Neuron (in vitro differentiated cells): Measurements from ENCODE around the gene IQSEC1.
"Not testable (repeated sequence)": the region's sequence is repeated elsewhere in the genome, so short reads cannot be mapped to it uniquely, and the experiment has no call there.

ENCODE experiments used
- H2AFZ ChIP-seq: one replicate; pipeline ENCODE4 v1.6.1; 2013; ENCODE audit warnings: low read depth, mild to moderate bottlenecking, inconsistent platforms, low read length, moderate library complexity
- H3K27me3 ChIP-seq: one replicate; pipeline ENCODE4 v1.6.1; 2013; ENCODE audit warnings: low read length; ENCODE audit not compliant: insufficient read depth
- H3K36me3 ChIP-seq: one replicate; pipeline ENCODE4 v1.6.1; 2013; ENCODE audit warnings: low read length; ENCODE audit not compliant: insufficient read depth
- H3K4me1 ChIP-seq: one replicate; pipeline ENCODE4 v1.6.1; 2013; ENCODE audit warnings: low read length; ENCODE audit not compliant: insufficient read depth
- H3K4me3 ChIP-seq: 2 replicates; pipeline ENCODE4 v1.5.1; 2013; ENCODE audit warnings: mild to moderate bottlenecking, low read length, moderate library complexity
- H3K9me3 ChIP-seq: one replicate; pipeline ENCODE4 v1.6.1; 2013; ENCODE audit warnings: low read length

The IQSEC1 gene

DNA sequence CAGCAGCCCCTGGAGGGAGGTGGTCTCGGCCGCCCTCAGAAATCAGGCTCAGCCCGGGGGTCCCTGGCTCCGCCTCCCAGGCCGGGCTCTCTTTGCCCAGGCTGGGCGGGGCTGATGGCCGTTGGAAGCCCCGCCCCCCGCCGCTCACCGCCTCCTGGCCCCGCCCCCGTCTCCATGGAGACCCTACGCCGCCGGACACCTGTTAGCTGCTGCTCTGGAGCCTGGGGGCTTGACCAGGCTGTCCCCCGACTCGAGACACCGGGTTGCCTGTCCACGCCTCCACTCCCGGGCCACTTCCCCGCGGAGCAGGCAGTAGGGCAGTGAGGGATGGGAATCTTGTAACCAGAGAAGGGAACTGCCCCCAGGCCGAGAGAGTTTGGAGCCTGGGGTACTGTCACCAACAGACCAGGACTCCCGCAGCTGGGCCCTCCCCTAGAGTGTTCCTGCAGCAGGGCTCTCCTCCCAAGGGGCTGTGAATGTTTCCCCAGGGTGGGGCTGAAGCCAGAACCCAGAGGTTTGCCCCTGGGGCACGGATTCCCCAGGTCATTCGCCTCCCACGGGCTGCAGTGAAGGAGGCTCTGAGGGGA, 204.1 kb downstream of the IQSEC1 start:
- H3K27me3 ChIP-seq, result peaks cover 11% of the 10 kb centered on the region

DNA sequence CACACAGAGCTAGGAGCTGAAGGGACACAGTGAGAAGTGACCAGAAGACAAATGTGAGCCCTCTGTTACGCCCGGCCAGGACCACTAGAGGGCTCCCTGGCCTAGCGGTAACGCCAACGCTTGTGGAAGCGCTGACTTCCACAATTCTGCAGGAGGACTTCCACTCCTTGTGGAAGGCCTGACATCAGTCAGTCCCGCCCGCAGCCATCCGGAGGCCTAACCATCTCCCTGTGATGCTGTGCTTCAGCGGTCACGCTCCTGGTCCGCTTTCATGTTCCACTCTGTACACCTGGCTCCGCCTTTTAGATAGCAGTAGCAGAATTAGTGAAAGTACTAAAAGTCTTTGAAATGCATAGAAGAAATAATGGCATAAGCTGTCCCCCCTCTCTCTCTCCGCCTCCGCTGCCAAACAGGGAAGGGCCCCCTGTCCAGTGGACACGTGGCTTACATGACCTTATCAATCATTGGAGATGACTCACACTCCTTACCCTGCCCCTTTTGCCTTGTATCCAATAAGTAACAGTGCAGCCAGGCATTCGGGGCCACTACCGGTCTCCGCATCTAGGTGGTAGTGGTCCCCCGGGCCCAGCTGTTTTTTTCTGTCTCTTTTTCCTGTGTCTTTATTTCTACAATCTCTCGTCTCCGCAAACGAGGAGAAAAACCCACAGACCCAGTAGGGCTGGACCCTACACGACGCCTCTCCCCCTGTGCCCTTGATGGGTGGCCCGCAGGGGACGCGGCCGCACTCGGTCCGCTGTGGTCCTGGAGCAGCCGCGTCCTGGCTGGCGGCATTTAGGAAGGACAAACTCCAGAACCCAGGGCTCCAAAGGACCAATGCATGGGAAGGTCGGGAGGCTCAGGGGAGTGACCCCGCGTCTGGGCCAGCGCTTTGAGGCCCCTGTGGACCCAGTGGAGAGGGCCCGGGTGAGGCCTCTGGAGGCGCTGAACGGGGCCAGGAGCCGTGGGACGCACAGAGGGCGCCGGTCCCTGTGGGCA, 204.9 kb downstream of the IQSEC1 start:
- H3K4me1 ChIP-seq, result peaks cover 15% of the 10 kb centered on the region
- H2AFZ ChIP-seq, result peak overlapping the region; percentile 62
- H3K4me3 ChIP-seq, result peak overlapping the region; percentile 52
- H3K36me3 ChIP-seq, result no peaks in the 10 kb centered on the region
- peaks cover 5% of the 10 kb centered on the region for H3K9me3 ChIP-seq
- H3K27me3 ChIP-seq, result peaks cover 11% of the 10 kb centered on the region

More for the DNA sequence above, 204.1 kb downstream of the IQSEC1 start:
- Histone ChIP-seq H2AFZ (peak overlapping the region; percentile 62), H3K4me1 (peaks cover 15% of the 10 kb centered on the region), H3K36me3 (no peaks in the 10 kb centered on the region), H3K9me3 (peaks cover 5% of the 10 kb centered on the region), H3K4me3 (peak overlapping the region; percentile 52)

DNA sequence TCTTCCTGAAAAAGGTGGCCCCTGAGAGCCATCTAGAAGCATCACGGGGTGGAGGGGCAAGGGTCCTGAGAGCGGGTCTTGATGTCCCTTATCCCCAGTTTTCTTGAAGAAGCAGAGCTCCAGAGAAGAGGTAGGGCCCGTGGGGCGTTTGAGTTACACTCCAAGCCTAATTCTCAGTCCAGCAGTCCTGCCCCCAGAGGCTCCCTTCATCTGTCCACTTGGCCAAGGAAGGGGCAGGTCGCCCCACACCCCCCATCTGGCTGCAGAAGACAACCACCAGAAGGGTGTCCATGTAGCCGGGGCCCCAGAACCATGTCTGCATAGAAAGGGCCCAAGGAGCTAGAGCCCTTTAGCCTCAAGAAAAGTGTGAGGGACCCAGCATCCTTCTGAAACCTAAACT, 206.4 kb downstream of the IQSEC1 start:
- Histone ChIP-seq H2AFZ (no peak overlapping the region), H3K4me1 (peaks cover 15% of the 10 kb centered on the region), H3K36me3 (no peaks in the 10 kb centered on the region), H3K27me3 (peaks cover 12% of the 10 kb centered on the region), H3K9me3 (peaks cover 5% of the 10 kb centered on the region), H3K4me3 (no peak overlapping the region)

DNA sequence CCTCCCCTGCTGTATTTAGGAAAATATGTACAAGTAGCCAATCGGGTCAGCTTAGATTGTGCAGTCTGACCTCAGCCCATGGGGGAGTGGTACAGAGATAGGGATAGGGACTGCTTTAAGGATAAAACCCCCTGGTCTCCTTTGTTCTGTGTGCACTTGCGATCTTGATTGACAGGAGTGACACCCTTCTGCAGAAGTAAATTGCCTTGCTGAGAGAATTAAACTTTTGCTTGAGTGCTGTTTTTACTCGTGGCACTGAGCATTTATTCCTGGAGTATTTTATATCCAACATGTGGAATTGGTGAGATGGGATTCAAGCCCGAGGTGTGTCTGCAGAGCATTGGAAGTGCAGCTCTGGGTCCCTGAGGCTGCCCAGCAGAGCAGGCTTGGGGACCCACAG, 208.0 kb downstream of the IQSEC1 start:
- no peak overlapping the region for H2AFZ ChIP-seq
- H3K9me3 ChIP-seq, result peaks cover 5% of the 10 kb centered on the region
- peaks cover 13% of the 10 kb centered on the region for H3K27me3 ChIP-seq
- no peak overlapping the region for H3K4me3 ChIP-seq
- peaks cover 15% of the 10 kb centered on the region for H3K4me1 ChIP-seq
- no peaks in the 10 kb centered on the region for H3K36me3 ChIP-seq

DNA sequence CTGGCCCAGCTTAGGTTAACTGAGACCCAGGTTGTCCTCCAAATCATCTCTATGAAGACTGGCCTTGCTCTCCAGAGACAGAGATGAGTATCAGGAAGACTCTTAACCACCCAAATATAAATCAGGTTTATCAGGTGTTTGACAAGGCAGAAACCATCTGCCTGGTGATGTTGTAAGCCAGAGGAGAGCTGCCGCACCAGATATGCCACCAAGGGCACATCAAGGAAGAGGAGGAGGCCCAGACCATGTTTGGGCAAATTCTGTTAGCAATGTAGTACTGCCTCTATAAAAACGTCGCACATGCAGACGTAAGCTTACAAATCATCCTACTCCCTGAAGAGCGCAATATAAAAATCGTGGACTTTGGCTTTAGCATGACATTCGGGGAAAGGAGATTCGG, 210.8 kb downstream of the IQSEC1 start:
- Histone ChIP-seq H3K27me3 (peaks cover 21% of the 10 kb centered on the region), H3K4me3 (no peak overlapping the region), H2AFZ (no peak overlapping the region), H3K9me3 (peaks cover 5% of the 10 kb centered on the region), H3K4me1 (no peaks in the 10 kb centered on the region), H3K36me3 (no peaks in the 10 kb centered on the region)

DNA sequence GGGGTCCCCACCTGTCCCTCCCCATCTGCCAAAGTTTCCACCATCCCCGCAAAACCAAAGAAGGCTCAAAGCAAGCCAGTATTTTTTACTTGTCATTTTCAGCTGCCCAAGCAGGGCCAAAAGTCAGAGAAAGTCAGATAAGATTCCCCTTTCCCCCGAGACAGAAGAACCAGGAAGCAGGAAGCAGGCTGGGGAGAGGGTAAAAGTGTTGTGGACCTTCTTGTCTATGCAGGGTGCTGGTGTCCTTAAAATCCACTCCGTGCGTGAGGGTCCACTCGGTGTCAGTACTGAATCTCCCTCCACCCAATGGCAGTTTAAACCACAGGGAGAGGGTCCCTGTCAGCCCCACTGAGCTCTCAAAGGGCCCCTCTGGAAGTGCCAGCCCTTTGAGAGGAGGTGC, 211.6 kb downstream of the IQSEC1 start:
- Histone ChIP-seq H3K4me3 (no peak overlapping the region), H3K4me1 (no peaks in the 10 kb centered on the region), H3K9me3 (peaks cover 5% of the 10 kb centered on the region), H2AFZ (no peak overlapping the region), H3K27me3 (peaks cover 21% of the 10 kb centered on the region), H3K36me3 (no peaks in the 10 kb centered on the region)

DNA sequence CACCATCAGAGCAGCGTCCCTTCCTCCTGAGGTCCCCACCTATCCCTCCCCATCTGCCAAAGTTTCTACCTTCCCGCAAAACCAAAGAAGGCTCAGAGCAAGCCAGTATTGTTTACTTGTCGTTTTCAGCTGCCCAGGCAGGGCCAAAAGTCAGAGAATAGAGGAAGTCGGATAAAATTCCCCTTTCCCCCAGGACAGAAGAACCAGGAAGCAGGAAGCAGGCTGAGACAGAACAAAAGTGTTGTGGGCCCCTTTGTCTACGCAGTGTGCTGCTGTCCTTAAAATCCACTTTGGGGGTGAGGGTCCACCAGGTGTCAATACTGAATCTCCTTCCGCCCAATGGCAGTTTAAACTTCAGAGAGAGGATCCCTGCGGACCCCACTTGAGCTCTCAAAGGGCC, 213.4 kb downstream of the IQSEC1 start:
- H3K36me3 ChIP-seq, result no peaks in the 10 kb centered on the region
- peaks cover 24% of the 10 kb centered on the region for H3K27me3 ChIP-seq
- H3K4me3 ChIP-seq, result no peak overlapping the region
- no peak overlapping the region for H2AFZ ChIP-seq
- H3K9me3 ChIP-seq, result no peaks in the 10 kb centered on the region
- no peaks in the 10 kb centered on the region for H3K4me1 ChIP-seq

DNA sequence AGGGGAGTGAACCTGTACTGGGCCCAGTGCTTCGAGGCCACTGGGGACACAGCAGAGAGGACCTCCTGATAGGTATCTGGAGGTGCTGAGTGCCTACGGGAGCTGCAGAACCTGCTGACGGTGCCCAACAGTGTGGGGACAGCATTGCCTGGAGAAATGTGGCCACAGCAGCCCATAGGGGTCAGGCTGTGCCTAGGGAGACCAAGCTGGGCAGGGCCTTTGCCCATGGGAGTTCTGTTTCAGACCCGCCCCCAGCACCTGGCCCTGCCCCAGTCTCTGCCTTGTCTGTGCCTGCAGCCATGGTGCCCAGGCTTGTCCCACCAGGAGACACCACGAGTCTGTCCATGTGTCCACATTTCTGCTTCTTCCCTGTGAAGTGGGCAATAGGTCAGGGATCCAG, 216.6 kb downstream of the IQSEC1 start:
- Histone ChIP-seq H3K4me1 (no peaks in the 10 kb centered on the region), H3K4me3 (no peak overlapping the region), H3K36me3 (no peaks in the 10 kb centered on the region), H3K27me3 (peaks cover 21% of the 10 kb centered on the region), H3K9me3 (no peaks in the 10 kb centered on the region), H2AFZ (no peak overlapping the region)

DNA sequence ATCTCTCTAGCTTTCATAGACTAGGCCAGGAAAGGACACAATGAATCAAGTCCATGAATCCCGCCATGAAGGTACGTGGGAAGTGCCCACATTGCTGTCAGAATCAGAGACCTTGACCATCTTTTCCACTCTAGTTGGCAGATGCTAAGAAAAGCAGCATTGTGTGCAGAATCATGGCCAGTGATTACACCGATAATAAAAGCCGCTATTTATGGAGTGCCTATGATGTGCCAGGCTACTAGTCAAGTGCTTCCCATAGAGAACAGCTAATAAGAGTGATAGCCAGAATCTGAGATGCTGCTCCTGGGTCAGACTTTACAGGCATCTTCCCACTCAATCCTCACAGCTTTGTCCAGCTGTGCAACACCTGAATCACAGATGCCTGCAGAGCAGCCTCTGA, 218.7 kb downstream of the IQSEC1 start:
- no peak overlapping the region for H3K4me3 ChIP-seq
- no peak overlapping the region for H2AFZ ChIP-seq
- no peaks in the 10 kb centered on the region for H3K4me1 ChIP-seq
- no peaks in the 10 kb centered on the region for H3K36me3 ChIP-seq
- peaks cover 3% of the 10 kb centered on the region for H3K9me3 ChIP-seq
- peaks cover 10% of the 10 kb centered on the region for H3K27me3 ChIP-seq

DNA sequence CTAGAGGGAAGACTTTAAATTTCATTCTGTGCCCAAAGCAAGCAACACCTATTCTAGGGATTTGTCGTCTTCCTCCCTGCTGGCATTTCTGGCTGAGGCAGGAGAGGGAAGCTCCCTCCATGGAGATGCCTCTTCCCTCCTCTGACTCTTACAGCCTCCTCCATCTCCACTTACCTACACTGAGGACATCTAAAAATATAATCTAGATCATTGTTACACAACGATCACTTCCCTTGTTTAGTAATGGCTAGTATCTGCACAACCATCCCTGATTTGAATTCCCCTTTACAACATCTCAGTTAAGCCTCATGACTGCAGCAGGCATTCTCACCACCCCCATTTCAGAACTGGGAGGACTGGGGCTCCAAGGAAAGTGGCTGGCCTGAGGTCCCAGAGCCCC, 219.4 kb downstream of the IQSEC1 start:
- H3K27me3 ChIP-seq, H3K36me3 ChIP-seq, H3K9me3 ChIP-seq, H3K4me3 ChIP-seq, H2AFZ ChIP-seq, H3K4me1 ChIP-seq: not testable (repeated sequence)

DNA sequence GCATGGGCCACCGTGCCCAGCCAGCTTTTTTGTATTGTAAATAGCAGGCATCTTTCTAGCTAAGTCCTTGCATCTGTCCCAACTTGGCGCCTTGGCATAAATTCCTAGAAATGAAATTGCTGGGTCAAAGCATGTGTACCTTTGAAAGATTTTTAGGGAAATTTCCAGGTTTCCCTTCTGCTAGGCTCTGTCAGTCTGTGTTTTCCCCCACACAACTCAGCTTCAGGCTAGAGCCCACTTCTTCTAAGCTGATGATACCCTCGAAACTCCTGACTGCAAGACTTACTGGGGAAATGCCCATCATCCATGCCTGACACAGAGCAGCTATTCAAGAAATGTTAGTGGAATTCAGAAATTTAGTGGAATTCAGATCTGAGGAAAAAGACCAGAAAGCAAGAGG, 221.0 kb downstream of the IQSEC1 start:
- H2AFZ ChIP-seq, result no peak overlapping the region
- H3K36me3 ChIP-seq, result no peaks in the 10 kb centered on the region
- H3K9me3 ChIP-seq, result peaks cover 3% of the 10 kb centered on the region
- peaks cover 9% of the 10 kb centered on the region for H3K27me3 ChIP-seq
- no peaks in the 10 kb centered on the region for H3K4me1 ChIP-seq
- no peak overlapping the region for H3K4me3 ChIP-seq
